SU-DHL-6 (cell line): Measurements from ENCODE around the gene ZNF548.

Experiments
- CTCF ChIP-seq: fragments of 200-600 bp; sonication (generic); IDR thresholded peaks from one replicate; pipeline ENCODE4 v1.5.1; 2017; ENCODE audit warnings: antibody characterized with exemption, mild to moderate bottlenecking, low read length, moderate library complexity; ENCODE audit not compliant: insufficient read depth, poor library complexity, severe bottlenecking
- EZH2phosphoT487 ChIP-seq: fragments of 200-600 bp; sonication (generic), shearing (Covaris generic); conservative IDR thresholded peaks from 2 replicates; pipeline ENCODE4 v1.6.1; 2018; ENCODE audit warnings: mild to moderate bottlenecking, antibody characterized with exemption, low read length, moderate library complexity, mixed read lengths

GRCh38 chr19:57436417-57436816, 46.8 kb downstream of the ZNF548 start:
- TF ChIP-seq CTCF (no peak), EZH2phosphoT487 (no peak)
